ENCODE results near the gene SLC14A1.

The SLC14A1 gene

GRCh38 chr18:45715212-45715780, 8.7 kb upstream of the SLC14A1 start:
- TF ChIP-seq FOXM1 (IDR thresholded peaks at IDR 0.05; ENCODE audit: borderline replicate concordance, low read depth) (no peak), EGR1 (IDR thresholded peaks at IDR 0.05) (no peak), TAF1 (IDR thresholded peaks at IDR 0.05; ENCODE audit: low read depth) (no peak), TCF12 (IDR thresholded peaks at IDR 0.05; ENCODE audit: low read depth) (no peak), USF1 (IDR thresholded peaks at IDR 0.05) (no peak), TEAD4 (IDR thresholded peaks at IDR 0.05) (no peak), NFIC (IDR thresholded peaks at IDR 0.05) (no peak), ZBTB7A (IDR thresholded peaks at IDR 0.05; ENCODE audit: low read depth) (no peak), RAD21 (IDR thresholded peaks at IDR 0.05; ENCODE audit: low read depth) (no peak), EP300 (IDR thresholded peaks at IDR 0.05; ENCODE audit: borderline replicate concordance) (no peak), MAX (IDR thresholded peaks at IDR 0.05) (no peak)

- TF ChIP-seq EP300 (IDR thresholded peaks at IDR 0.05; ENCODE audit: borderline replicate concordance) (no peak), USF1 (IDR thresholded peaks at IDR 0.05) (no peak), RAD21 (IDR thresholded peaks at IDR 0.05; ENCODE audit: low read depth) (no peak), YY1 (IDR thresholded peaks at IDR 0.05; ENCODE audit: low read depth) (no peak), MAX (IDR thresholded peaks at IDR 0.05) (no peak), EGR1 (IDR thresholded peaks at IDR 0.05) (no peak), CREB1 (IDR thresholded peaks at IDR 0.05; ENCODE audit: low read depth) (no peak), REST (IDR thresholded peaks at IDR 0.05; ENCODE audit: low read depth) (no peak)
Observed at GRCh38 chr18:45719106-45719505, 4.9 kb upstream of the SLC14A1 start.

GRCh38 chr18:45722899-45723298, 1.1 kb upstream of the SLC14A1 start:
- TF ChIP-seq RAD21 (IDR thresholded peaks at IDR 0.05; ENCODE audit: low read depth) = peak; percentile 88
- TF ChIP-seq TAF1 (IDR thresholded peaks at IDR 0.05; ENCODE audit: low read depth) = no peak

- TF ChIP-seq NFIC (IDR thresholded peaks at IDR 0.05) = no peak
- TF ChIP-seq EGR1 (IDR thresholded peaks at IDR 0.05) = no peak
- no peak for TF ChIP-seq FOXM1 (IDR thresholded peaks at IDR 0.05; ENCODE audit: borderline replicate concordance, low read depth)
- TF ChIP-seq MAX (IDR thresholded peaks at IDR 0.05) = no peak
- TF ChIP-seq TCF12 (IDR thresholded peaks at IDR 0.05; ENCODE audit: low read depth) = no peak
- TF ChIP-seq TEAD4 (IDR thresholded peaks at IDR 0.05) = no peak
- no peak for TF ChIP-seq CREB1 (IDR thresholded peaks at IDR 0.05; ENCODE audit: low read depth)
- TF ChIP-seq EP300 (IDR thresholded peaks at IDR 0.05; ENCODE audit: borderline replicate concordance) = no peak
- no peak for TF ChIP-seq YY1 (IDR thresholded peaks at IDR 0.05; ENCODE audit: low read depth)
- TF ChIP-seq TAF1 (IDR thresholded peaks at IDR 0.05; ENCODE audit: low read depth) = no peak
- no peak for TF ChIP-seq REST (IDR thresholded peaks at IDR 0.05; ENCODE audit: low read depth)
- TF ChIP-seq CEBPB (IDR thresholded peaks at IDR 0.05) = no peak
- TF ChIP-seq RAD21 (IDR thresholded peaks at IDR 0.05; ENCODE audit: low read depth) = no peak
Observed at GRCh38 chr18:45724601-45725000, 620 bp downstream of the SLC14A1 start.

- no peak for TF ChIP-seq CREB1 (IDR thresholded peaks at IDR 0.05; ENCODE audit: low read depth)
Observed at GRCh38 chr18:45725336-45725735, 1.4 kb downstream of the SLC14A1 start.

- no peak for TF ChIP-seq YY1 (IDR thresholded peaks at IDR 0.05; ENCODE audit: low read depth)
- TF ChIP-seq FOXM1 (IDR thresholded peaks at IDR 0.05; ENCODE audit: borderline replicate concordance, low read depth) = no peak
- TF ChIP-seq EP300 (IDR thresholded peaks at IDR 0.05; ENCODE audit: borderline replicate concordance) = no peak
- TF ChIP-seq CREB1 (IDR thresholded peaks at IDR 0.05; ENCODE audit: low read depth) = no peak
- TF ChIP-seq NFIC (IDR thresholded peaks at IDR 0.05) = no peak
- no peak for TF ChIP-seq ZBTB7A (IDR thresholded peaks at IDR 0.05; ENCODE audit: low read depth)
- TF ChIP-seq CEBPB (IDR thresholded peaks at IDR 0.05) = no peak
- TF ChIP-seq EGR1 (IDR thresholded peaks at IDR 0.05) = no peak
- TF ChIP-seq USF1 (IDR thresholded peaks at IDR 0.05) = no peak
- no peak for TF ChIP-seq RAD21 (IDR thresholded peaks at IDR 0.05; ENCODE audit: low read depth)
- TF ChIP-seq MAX (IDR thresholded peaks at IDR 0.05) = no peak
- TF ChIP-seq TCF12 (IDR thresholded peaks at IDR 0.05; ENCODE audit: low read depth) = no peak
- TF ChIP-seq TAF1 (IDR thresholded peaks at IDR 0.05; ENCODE audit: low read depth) = no peak
- TF ChIP-seq REST (IDR thresholded peaks at IDR 0.05; ENCODE audit: low read depth) = no peak
- TF ChIP-seq TEAD4 (IDR thresholded peaks at IDR 0.05) = no peak
Observed at GRCh38 chr18:45726603-45727002, 2.6 kb downstream of the SLC14A1 start.
